ENCODE measurements around the gene NAT10.

The NAT10 gene

GRCh38 chr11:34111722-34112270 lies 6.4 kb downstream of the NAT10 start:
- no peak for DNase-seq

GRCh38 chr11:34114014-34114413 lies 8.6 kb downstream of the NAT10 start:
- DNase-seq: no peak

- no peak for DNase-seq
Observed at GRCh38 chr11:34114471-34114870, 9.0 kb downstream of the NAT10 start.

GRCh38 chr11:34120651-34121050 lies 15.2 kb downstream of the NAT10 start:
- DNase-seq: peak; percentile 92

GRCh38 chr11:34124885-34125668 lies 19.6 kb downstream of the NAT10 start:
- DNase-seq: no peak

- no peak for DNase-seq
Observed at GRCh38 chr11:34126959-34127848, 21.8 kb downstream of the NAT10 start.

GRCh38 chr11:34128824-34129223 lies 23.4 kb downstream of the NAT10 start:
- no peak for DNase-seq

GRCh38 chr11:34132261-34132965 lies 27.0 kb downstream of the NAT10 start:
- DNase-seq: no peak

- no peak for DNase-seq
Observed at GRCh38 chr11:34134765-34135164, 29.3 kb downstream of the NAT10 start.

- no peak for DNase-seq
Observed at GRCh38 chr11:34135439-34135838, 30.0 kb downstream of the NAT10 start.

GRCh38 chr11:34136420-34136819 lies 31.0 kb downstream of the NAT10 start:
- DNase-seq: no peak

- no peak for DNase-seq
Observed at GRCh38 chr11:34139346-34139745, 33.9 kb downstream of the NAT10 start.

- no peak for DNase-seq
Observed at GRCh38 chr11:34140149-34140548, 34.7 kb downstream of the NAT10 start.

GRCh38 chr11:34143048-34143447 lies 37.6 kb downstream of the NAT10 start:
- DNase-seq: no peak

GRCh38 chr11:34145073-34145472 lies 39.6 kb downstream of the NAT10 start:
- DNase-seq: no peak

- no peak for DNase-seq
Observed at GRCh38 chr11:34145847-34146381, 40.5 kb downstream of the NAT10 start.

GRCh38 chr11:34146411-34146810 lies 41.0 kb downstream of the NAT10 start:
- DNase-seq: no peak

- no peak for DNase-seq
Observed at GRCh38 chr11:34146866-34147265, 41.4 kb downstream of the NAT10 start.

GRCh38 chr11:34147581-34147980 lies 42.2 kb downstream of the NAT10 start:
- no peak for DNase-seq

- peak; percentile 55 for DNase-seq
Observed at GRCh38 chr11:34148504-34149165, 43.2 kb downstream of the NAT10 start.

- DNase-seq: no peak
Observed at GRCh38 chr11:34149274-34149673, 43.8 kb downstream of the NAT10 start.

- DNase-seq: no peak
Observed at GRCh38 chr11:34149786-34150185, 44.4 kb downstream of the NAT10 start.

All from NCI-H2171 treated with DMSO at 0.1 percent for 48 hours (cell line).